IPS-20b (cell line): ENCODE measurements around the gene SCG2.

Experiments used
- H3K27ac ChIP-seq: one replicate; pipeline ENCODE4 v1.5.1; 2013; ENCODE audit warnings: low read length
- H3K27me3 ChIP-seq: 2 replicates; pipeline ENCODE4 v1.6.1; 2013; ENCODE audit warnings: mild to moderate bottlenecking, low read length, inconsistent platforms; ENCODE audit not compliant: insufficient read depth
- H3K36me3 ChIP-seq: 2 replicates; pipeline ENCODE4 v1.6.1; 2013; ENCODE audit warnings: low read depth, mild to moderate bottlenecking, inconsistent platforms, low read length, moderate library complexity; ENCODE audit not compliant: insufficient read depth
- H3K4me1 ChIP-seq: 2 replicates; pipeline ENCODE4 v1.6.1; 2013; ENCODE audit warnings: mild to moderate bottlenecking, control low read depth, inconsistent platforms, low read length, moderate library complexity; ENCODE audit not compliant: insufficient read depth
- H3K4me3 ChIP-seq: 2 replicates; pipeline ENCODE4 v1.5.1; 2013; ENCODE audit warnings: mild to moderate bottlenecking, low read length, inconsistent platforms
- H3K9ac ChIP-seq: 2 replicates; pipeline ENCODE4 v1.6.1; 2013; ENCODE audit warnings: low read depth, mild to moderate bottlenecking, inconsistent platforms, low read length, moderate library complexity
- H3K9me3 ChIP-seq: 2 replicates; pipeline ENCODE4 v1.6.1; 2013; ENCODE audit warnings: mild to moderate bottlenecking, low read depth, low read length, inconsistent platforms; ENCODE audit not compliant: insufficient read depth

The SCG2 gene

DNA sequence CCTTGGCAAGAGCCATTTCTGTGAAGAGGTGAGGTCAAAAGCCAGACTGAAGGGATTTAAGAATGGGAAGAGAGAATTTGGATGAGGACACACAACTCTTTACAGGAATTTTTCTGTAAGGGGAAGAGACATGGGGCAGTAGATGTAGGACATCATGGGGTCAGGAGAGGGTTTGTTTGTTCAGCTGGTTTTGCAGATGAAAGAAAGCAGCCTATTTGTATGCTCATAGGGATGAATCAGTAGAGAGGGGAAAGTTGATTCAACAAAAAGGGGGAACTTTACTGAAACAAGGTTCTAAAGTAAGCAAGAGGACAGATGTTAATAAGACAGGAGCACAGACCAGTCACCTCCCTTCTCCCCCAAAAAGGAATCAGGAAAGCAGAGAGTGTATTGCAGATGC is 11.2 kb downstream of the SCG2 start:
- no peaks in the 10 kb centered on the region for H3K36me3 ChIP-seq
- H3K9ac ChIP-seq, result no peak overlapping the region
- no peak overlapping the region for H3K4me3 ChIP-seq
- H3K9me3 ChIP-seq, result no peaks in the 10 kb centered on the region
- no peak overlapping the region for H3K27ac ChIP-seq
- no peaks in the 10 kb centered on the region for H3K27me3 ChIP-seq
- H3K4me1 ChIP-seq, result peaks cover 6% of the 10 kb centered on the region; the same call in 1 of the 2 replicates

DNA sequence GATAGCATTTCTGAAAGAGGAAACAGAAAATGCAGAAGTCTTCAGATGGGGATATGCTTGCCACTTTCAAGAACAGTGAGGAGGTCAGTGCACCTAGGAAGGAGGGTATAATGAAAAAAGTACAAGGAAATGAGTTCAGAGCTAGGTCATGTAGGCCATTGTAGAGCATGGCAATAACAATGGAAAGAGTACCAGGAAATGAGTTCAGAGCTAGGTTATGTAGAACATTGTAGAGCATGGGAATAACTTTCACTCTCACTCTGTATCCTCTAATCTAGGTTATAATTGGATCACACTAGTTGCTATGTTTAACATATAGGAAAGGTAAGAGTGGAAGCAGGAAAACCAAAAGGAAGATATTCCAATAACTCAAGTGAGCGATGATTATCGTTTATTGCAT is 12.3 kb downstream of the SCG2 start:
- Histone ChIP-seq H3K36me3 (no peaks in the 10 kb centered on the region), H3K27me3 (no peaks in the 10 kb centered on the region), H3K4me1 (peaks cover 6% of the 10 kb centered on the region; the same call in 1 of the 2 replicates), H3K4me3 (no peak overlapping the region), H3K27ac (no peak overlapping the region), H3K9me3 (no peaks in the 10 kb centered on the region), H3K9ac (no peak overlapping the region)

DNA sequence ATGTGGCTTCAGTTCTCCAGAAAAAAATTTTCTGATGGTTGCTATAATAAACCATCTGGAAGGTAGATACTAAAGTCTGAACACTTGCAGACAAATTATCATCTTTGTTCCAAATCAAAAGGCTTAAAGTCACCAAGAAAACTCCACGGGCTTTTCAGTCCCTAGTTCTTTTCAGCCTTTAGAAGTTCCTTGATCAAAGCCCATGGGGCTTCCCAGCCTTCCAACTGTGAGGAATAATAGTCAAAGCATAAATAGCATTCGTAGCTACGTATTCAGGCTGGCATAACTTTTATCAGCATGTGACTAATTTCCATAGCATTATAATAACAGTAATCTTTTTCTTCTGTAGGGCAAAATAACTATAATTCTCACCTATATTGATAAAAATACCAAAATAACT is 13.9 kb downstream of the SCG2 start:
- Histone ChIP-seq H3K9me3 (no peaks in the 10 kb centered on the region), H3K4me1 (peaks cover 6% of the 10 kb centered on the region; the same call in 1 of the 2 replicates), H3K4me3 (0 out of 2 replicates have a peak overlapping the region, but pooled peaks have one; percentile 13), H3K27me3 (no peaks in the 10 kb centered on the region), H3K9ac (no peak overlapping the region), H3K36me3 (no peaks in the 10 kb centered on the region), H3K27ac (no peak overlapping the region)

- H3K36me3 ChIP-seq, result no peaks in the 10 kb centered on the region
- no peak overlapping the region for H3K4me3 ChIP-seq
- H3K4me1 ChIP-seq, result peaks cover 6% of the 10 kb centered on the region; the same call in 1 of the 2 replicates
- no peak overlapping the region for H3K9ac ChIP-seq
- H3K27ac ChIP-seq, result no peak overlapping the region
- no peaks in the 10 kb centered on the region for H3K9me3 ChIP-seq
- no peaks in the 10 kb centered on the region for H3K27me3 ChIP-seq
Measured at GRCh38 chr2:223587301-223587700, 14.9 kb downstream of the SCG2 start.

DNA sequence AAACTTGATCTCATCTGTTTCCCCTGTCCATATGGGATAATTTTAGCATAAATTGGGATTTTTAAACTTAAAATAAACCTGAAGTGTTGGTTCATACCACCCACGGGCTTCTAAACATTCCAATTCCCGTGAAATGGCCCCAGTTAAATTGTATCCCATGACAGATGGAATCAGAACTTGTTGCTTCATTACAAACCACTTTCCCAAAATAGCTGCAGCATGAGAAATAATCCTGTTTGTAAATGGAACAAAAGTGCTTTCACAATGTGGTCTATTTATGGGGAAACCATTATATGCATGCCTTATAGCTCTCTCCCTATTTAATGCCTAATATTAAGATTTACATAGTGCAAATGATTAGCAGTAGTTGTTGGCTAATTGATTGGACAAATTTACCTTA is 15.9 kb downstream of the SCG2 start:
- Histone ChIP-seq H3K27me3 (no peaks in the 10 kb centered on the region), H3K9me3 (no peaks in the 10 kb centered on the region), H3K4me3 (no peak overlapping the region), H3K9ac (no peak overlapping the region), H3K36me3 (no peaks in the 10 kb centered on the region), H3K27ac (no peak overlapping the region), H3K4me1 (peaks cover 6% of the 10 kb centered on the region; the same call in 1 of the 2 replicates)

- Histone ChIP-seq H3K36me3 (no peaks in the 10 kb centered on the region), H3K9me3 (no peaks in the 10 kb centered on the region), H3K4me3 (no peak overlapping the region), H3K9ac (no peak overlapping the region), H3K27ac (no peak overlapping the region), H3K4me1 (peaks cover 8% of the 10 kb centered on the region; the same call in 1 of the 2 replicates), H3K27me3 (no peaks in the 10 kb centered on the region)
Measured at GRCh38 chr2:223585666-223586065, 16.5 kb downstream of the SCG2 start.

DNA sequence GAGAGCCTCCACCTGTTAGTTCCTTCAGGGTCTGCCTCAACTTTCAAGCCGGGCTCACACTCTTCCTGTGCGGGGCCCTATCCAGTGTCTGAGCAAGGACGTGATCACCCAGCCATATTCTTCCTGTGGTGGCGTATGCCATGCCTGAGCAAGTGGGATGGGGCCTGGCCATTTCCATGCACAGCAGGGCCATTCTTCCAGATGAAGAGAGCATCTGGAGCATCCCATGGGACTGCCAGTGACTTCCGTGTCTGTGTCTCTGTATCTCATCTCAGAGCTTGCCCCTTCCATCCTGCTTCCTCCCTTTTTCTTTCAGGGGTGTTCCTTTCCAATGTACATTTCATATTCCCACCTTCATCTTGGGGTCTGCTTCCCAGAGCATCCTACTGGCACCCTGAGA is 20.2 kb downstream of the SCG2 start:
- Histone ChIP-seq H3K27me3 (no peaks in the 10 kb centered on the region), H3K36me3 (no peaks in the 10 kb centered on the region), H3K27ac (no peak overlapping the region), H3K4me3 (no peak overlapping the region), H3K9ac (no peak overlapping the region), H3K4me1 (0 out of 2 replicates have a peak, but pooled peaks cover 2% of the 10 kb centered on the region), H3K9me3 (no peaks in the 10 kb centered on the region)

DNA sequence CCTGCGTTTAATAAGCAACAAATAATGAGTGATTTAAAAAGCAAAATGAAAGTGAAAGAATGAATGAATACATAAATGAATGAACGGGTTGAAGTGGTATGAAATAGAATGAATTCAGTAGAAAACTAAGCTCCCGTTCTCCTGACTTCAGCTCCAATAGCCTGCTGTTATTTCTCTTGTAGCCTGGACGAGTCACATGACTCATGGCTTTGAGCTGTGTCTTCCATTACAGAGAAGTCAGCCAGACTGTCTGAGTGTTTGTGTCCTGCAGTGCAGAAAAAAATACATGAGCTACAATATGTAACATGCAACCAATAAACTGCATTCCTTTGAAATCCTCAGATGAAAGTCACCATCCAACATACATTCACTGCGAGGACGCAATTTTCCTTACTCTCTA is 21.2 kb downstream of the SCG2 start:
- Histone ChIP-seq H3K4me1 (0 out of 2 replicates have a peak, but pooled peaks cover 2% of the 10 kb centered on the region), H3K27ac (no peak overlapping the region), H3K27me3 (no peaks in the 10 kb centered on the region), H3K36me3 (no peaks in the 10 kb centered on the region), H3K9ac (no peak overlapping the region), H3K4me3 (no peak overlapping the region), H3K9me3 (no peaks in the 10 kb centered on the region)

GRCh38 chr2:223578846-223579245 is 23.3 kb downstream of the SCG2 start:
- Histone ChIP-seq H3K4me1 (0 out of 2 replicates have a peak, but pooled peaks cover 2% of the 10 kb centered on the region), H3K27me3 (no peaks in the 10 kb centered on the region), H3K36me3 (no peaks in the 10 kb centered on the region), H3K27ac (no peak overlapping the region), H3K9me3 (no peaks in the 10 kb centered on the region), H3K9ac (no peak overlapping the region), H3K4me3 (no peak overlapping the region)

- no peak overlapping the region for H3K27ac ChIP-seq
- H3K9me3 ChIP-seq, result no peaks in the 10 kb centered on the region
- H3K4me1 ChIP-seq, result 0 out of 2 replicates have a peak, but pooled peaks cover 2% of the 10 kb centered on the region
- H3K9ac ChIP-seq, result no peak overlapping the region
- H3K27me3 ChIP-seq, result no peaks in the 10 kb centered on the region
- H3K36me3 ChIP-seq, result no peaks in the 10 kb centered on the region
- no peak overlapping the region for H3K4me3 ChIP-seq
Measured at GRCh38 chr2:223576873-223577272, 25.3 kb downstream of the SCG2 start.

DNA sequence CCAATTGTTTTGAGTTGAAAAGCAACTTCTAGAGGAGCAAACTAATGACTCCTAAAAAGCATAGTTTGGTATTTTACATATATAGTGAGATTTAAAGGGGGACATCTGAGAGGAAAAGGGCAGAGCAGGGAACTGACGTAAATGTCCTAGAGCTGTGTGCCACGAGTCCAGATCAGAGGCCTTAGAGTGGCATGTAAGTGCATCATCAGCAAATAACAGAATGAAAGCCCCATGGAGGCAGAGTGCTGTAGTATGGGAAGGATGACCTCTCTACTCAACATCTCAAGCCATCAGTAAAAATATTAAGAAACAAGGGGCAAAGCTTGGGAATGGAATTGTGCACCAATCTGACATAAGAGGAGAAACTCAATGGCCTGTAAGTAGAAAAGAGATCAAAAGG is 31.4 kb downstream of the SCG2 start:
- no peaks in the 10 kb centered on the region for H3K4me1 ChIP-seq
- no peaks in the 10 kb centered on the region for H3K27me3 ChIP-seq
- H3K9me3 ChIP-seq, result no peaks in the 10 kb centered on the region
- no peak overlapping the region for H3K4me3 ChIP-seq
- no peak overlapping the region for H3K9ac ChIP-seq
- H3K36me3 ChIP-seq, result no peaks in the 10 kb centered on the region
- H3K27ac ChIP-seq, result no peak overlapping the region

DNA sequence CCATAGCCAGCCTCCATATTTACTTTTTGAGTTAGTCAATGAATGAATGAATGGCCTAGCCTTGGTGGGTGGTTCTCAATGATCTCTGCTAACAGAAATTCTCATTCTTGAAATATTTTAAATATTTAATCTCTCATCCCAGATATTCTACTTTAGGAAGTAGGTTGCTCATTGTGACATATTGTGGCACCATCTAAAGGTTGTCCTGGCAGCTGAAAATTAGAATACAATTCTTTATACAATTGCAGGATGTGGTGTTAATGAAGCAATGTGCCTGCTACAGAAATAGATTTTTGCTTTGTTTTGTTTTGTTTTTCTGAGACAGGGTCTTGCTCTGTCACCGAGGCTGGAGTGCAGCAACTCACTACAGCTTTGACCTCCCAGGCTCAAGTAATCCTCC is 35.8 kb downstream of the SCG2 start:
- no peaks in the 10 kb centered on the region for H3K27me3 ChIP-seq
- no peak overlapping the region for H3K27ac ChIP-seq
- no peaks in the 10 kb centered on the region for H3K36me3 ChIP-seq
- no peak overlapping the region for H3K4me3 ChIP-seq
- H3K9ac ChIP-seq, result no peak overlapping the region
- H3K9me3 ChIP-seq, result no peaks in the 10 kb centered on the region
- peaks cover 6% of the 10 kb centered on the region for H3K4me1 ChIP-seq
